OCI-LY7 (cell line): ENCODE results near the gene C1orf116. TPM values are rescaled to one million over a fixed set of nuclear protein-coding genes. Genes with fewer than 3 reads are reported as not detected.

Experiments
- BruUV-seq: library from RNA; stranded (reverse); fragments of 400-500 nt; replicated peaks from 2 replicates; lab custom pipeline; 2021; lab: Mats Ljungman, UMichigan
- CTCF ChIA-PET: fragments of 300-600 bp; sonication (Branson Sonifier 250); formaldehyde crosslinking; loops from one replicate; lab custom pipeline; 2022; ENCODE audit warnings: antibody characterized with exemption; ENCODE audit not compliant: unreplicated experiment; lab: Charles Lee
- POLR2A ChIA-PET: fragments of 300-600 bp; sonication (Branson Sonifier 250); formaldehyde crosslinking; loops from one replicate; lab custom pipeline; 2022; ENCODE audit warnings: antibody characterized with exemption; lab: Charles Lee
- DNase-seq: peaks from one replicate; pipeline ENCODE4 v3.0.0-alpha.2; 2015; ENCODE audit warnings: low spot score
- H2AFZ ChIP-seq: fragments of 200-600 bp; sonication (generic), shearing (Covaris generic); 2 replicates; pipeline ENCODE4 v1.6.1; 2014; ENCODE audit warnings: mild to moderate bottlenecking, antibody characterized with exemption, low read length, moderate library complexity
- H3K27ac ChIP-seq: fragments of 200-600 bp; sonication (generic); 2 replicates; pipeline ENCODE4 v1.5.1; 2014; ENCODE audit warnings: mixed run types, low read depth, mild to moderate bottlenecking, moderate library complexity, low read length, inconsistent platforms; ENCODE audit not compliant: poor library complexity, severe bottlenecking
- H3K36me3 ChIP-seq: fragments of 200-600 bp; sonication (generic); 2 replicates; pipeline ENCODE4 v1.6.1; 2014; ENCODE audit warnings: mild to moderate bottlenecking, antibody characterized with exemption, low read length, moderate library complexity, mixed read lengths; ENCODE audit not compliant: insufficient read depth
- H3K4me1 ChIP-seq: fragments of 200-600 bp; sonication (generic); 2 replicates; pipeline ENCODE4 v1.5.1; 2014; ENCODE audit warnings: mild to moderate bottlenecking, low read length; ENCODE audit not compliant: insufficient read depth, poor library complexity, severe bottlenecking
- H3K4me2 ChIP-seq: fragments of 200-600 bp; sonication (generic); 2 replicates; pipeline ENCODE4 v1.6.1; 2014; ENCODE audit warnings: mild to moderate bottlenecking, low read length
- H3K4me3 ChIP-seq: fragments of 200-600 bp; sonication (generic); 2 replicates; pipeline ENCODE4 v1.5.1; 2014; ENCODE audit warnings: mild to moderate bottlenecking, low read depth, low read length; ENCODE audit not compliant: poor library complexity, severe bottlenecking
- H3K79me2 ChIP-seq: fragments of 200-600 bp; sonication (generic); 2 replicates; pipeline ENCODE4 v1.6.1; 2016; ENCODE audit warnings: low read depth, mild to moderate bottlenecking, low read length, moderate library complexity, mixed read lengths; ENCODE audit not compliant: insufficient read depth
- H3K9me2 ChIP-seq: fragments of 200-600 bp; sonication (generic); 2 replicates; pipeline ENCODE4 v1.6.1; 2016; ENCODE audit warnings: mild to moderate bottlenecking, low read length, mixed read lengths; ENCODE audit not compliant: insufficient read depth
- H3K9me3 ChIP-seq: fragments of 200-600 bp; sonication (generic); 2 replicates; pipeline ENCODE4 v1.6.1; 2014; ENCODE audit warnings: mild to moderate bottlenecking, mixed run types, low read length, mixed read lengths
- H4K20me1 ChIP-seq: fragments of 200-600 bp; sonication (generic); 2 replicates; pipeline ENCODE4 v1.6.1; 2014; ENCODE audit warnings: mild to moderate bottlenecking, antibody characterized with exemption, low read length, moderate library complexity, mixed read lengths; ENCODE audit not compliant: insufficient read depth
- CTCF ChIP-seq: fragments of 200-600 bp; sonication (generic); conservative IDR thresholded peaks from 2 replicates; pipeline ENCODE4 v1.5.1; 2014; ENCODE audit warnings: mild to moderate bottlenecking, antibody characterized with exemption, low read length, moderate library complexity, mixed read lengths
- EZH2phosphoT487 ChIP-seq: fragments of 200-600 bp; sonication (generic); IDR thresholded peaks from 2 replicates; pipeline ENCODE4 v1.6.1; 2018; ENCODE audit warnings: low read depth, borderline replicate concordance, mild to moderate bottlenecking, mixed run types, antibody characterized with exemption, low read length, moderate library complexity, mixed read lengths
- intact Hi-C: fragments of 100-400 bp; cut with micrococcal nuclease; formaldehyde crosslinking; loops from one replicate; pipeline ENCODE4 v1.10.0; 2022; ENCODE audit not compliant: unreplicated experiment
- total RNA-seq, 2 experiments: library from RNA; depleted of rRNA in 1 of 2; stranded (reverse); fragments of >200 nt in 1 of 2; shearing (Covaris generic) in 1 of 2; gene quantifications; 2 replicates each; pipeline ENCODE4 v1.2.3, GENCODE V29; 2014 to 2022

The C1orf116 gene
- total RNA-seq, 2 experiments from 2014 or later: not detected

GRCh38 chr1:206971029-206971655 is 61.4 kb downstream of the C1orf116 start:
- Histone ChIP-seq H3K27ac (no peak overlapping the region), H3K4me1 (no peaks in the 10 kb centered on the region), H3K4me3 (no peak overlapping the region), H3K4me2 (no peak overlapping the region), H3K9me2 (no peaks in the 10 kb centered on the region), H3K36me3 (no peaks in the 10 kb centered on the region), H3K9me3 (no peaks in the 10 kb centered on the region), H3K79me2 (no peaks in the 10 kb centered on the region), H2AFZ (no peak overlapping the region), H4K20me1 (no peaks in the 10 kb centered on the region)
- no peak for TF ChIP-seq CTCF
- TF ChIP-seq EZH2phosphoT487: no peak
- intact Hi-C loops: no loop called here
- DNase-seq: no peak
- POLR2A ChIA-PET: interaction anchor here (0.5 to 0.6 kb wide), 2 partner anchors 12 to 74 kb away, joined by 3 read pairs; partner anchors contain the start of gene IL24
- CTCF ChIA-PET: no interaction called here
- no TSS peak for BruUV-seq

GRCh38 chr1:206970446-206970845 is 62.1 kb downstream of the C1orf116 start, which contains the start of gene FCAMR:
FCAMR (minus strand) TSS chr1:206970460; CDS start chr1:206970125, 335 bp downstream.
- ChIA-PET CTCF (no interaction called here), POLR2A (no interaction called here)
- Histone ChIP-seq H3K9me3 (no peaks in the 10 kb centered on the region), H3K9me2 (no peaks in the 10 kb centered on the region), H3K4me2 (no peak within 1 kb of the TSS), H3K79me2 (no peaks in the 10 kb centered on the region), H3K4me1 (no peaks in the 10 kb centered on the region), H3K4me3 (no peak within 1 kb of the TSS), H3K27ac (no peak within 1 kb of the TSS), H3K36me3 (no peaks in the 10 kb centered on the region), H2AFZ (no peak within 1 kb of the TSS), H4K20me1 (no peaks in the 10 kb centered on the region)
- intact Hi-C loops: no loop called here
- DNase-seq: no peak
- TF ChIP-seq EZH2phosphoT487: no peak
- no TSS peak for BruUV-seq

GRCh38 chr1:206969090-206969489 is 63.5 kb downstream of the C1orf116 start:
- no TSS peak for BruUV-seq
- POLR2A ChIA-PET: no interaction called here
- DNase-seq: no peak
- Histone ChIP-seq H3K4me1 (no peaks in the 10 kb centered on the region), H4K20me1 (no peaks in the 10 kb centered on the region), H3K4me2 (no peak overlapping the region), H3K4me3 (no peak overlapping the region), H3K9me3 (no peaks in the 10 kb centered on the region), H2AFZ (no peak overlapping the region), H3K79me2 (no peaks in the 10 kb centered on the region), H3K9me2 (no peaks in the 10 kb centered on the region), H3K27ac (no peak overlapping the region), H3K36me3 (no peaks in the 10 kb centered on the region)
- CTCF ChIA-PET: no interaction called here
- TF ChIP-seq CTCF (no peak), EZH2phosphoT487 (no peak)
- intact Hi-C loops: no loop called here

Other genes starting within 250 kb of the C1orf116 start
- not detected in 2 replicates for gene IL20, start 167.1 kb downstream of the C1orf116 start, total RNA-seq (2014; rRNA removed; shearing (Covaris generic))
- not detected in 2 replicates for gene IL20, start 167.1 kb downstream of the C1orf116 start, total RNA-seq (2022)
- gene IL24, start 135.3 kb downstream of the C1orf116 start, total RNA-seq (2014; rRNA removed; shearing (Covaris generic)): not detected in 2 replicates
- not detected in 2 replicates for gene IL24, start 135.3 kb downstream of the C1orf116 start, total RNA-seq (2022)
- 3.2 and 5.2 TPM in 2 replicates for gene FCMR, start 110.8 kb downstream of the C1orf116 start, total RNA-seq (2014; rRNA removed; shearing (Covaris generic))
- 9.2 and 10.6 TPM in 2 replicates for gene FCMR, start 110.8 kb downstream of the C1orf116 start, total RNA-seq (2022)
- 0.03 TPM in 1 of 2 replicates, not detected in the other for gene PIGR, start 86.3 kb downstream of the C1orf116 start, total RNA-seq (2014; rRNA removed; shearing (Covaris generic))
- 0.17 TPM in 1 of 2 replicates, not detected in the other for gene PIGR, start 86.3 kb downstream of the C1orf116 start, total RNA-seq (2022)
- not detected in 2 replicates for gene FCAMR, start 62.3 kb downstream of the C1orf116 start, total RNA-seq (2014; rRNA removed; shearing (Covaris generic))
- gene FCAMR, start 62.3 kb downstream of the C1orf116 start, total RNA-seq (2022): not detected in 2 replicates
- gene YOD1, start 18.5 kb upstream of the C1orf116 start, total RNA-seq (2014; rRNA removed; shearing (Covaris generic)): 13.1 and 16.2 TPM in 2 replicates
- gene YOD1, start 18.5 kb upstream of the C1orf116 start, total RNA-seq (2022): 16.5 and 17.4 TPM in 2 replicates
- gene PFKFB2, start 20.5 kb upstream of the C1orf116 start, total RNA-seq (2014; rRNA removed; shearing (Covaris generic)): 8.8 and 9.8 TPM in 2 replicates
- gene PFKFB2, start 20.5 kb upstream of the C1orf116 start, total RNA-seq (2022): 13.1 and 14.4 TPM in 2 replicates
- gene C4BPB, start 56.1 kb upstream of the C1orf116 start, total RNA-seq (2014; rRNA removed; shearing (Covaris generic)): not detected in 2 replicates
- not detected in 2 replicates for gene C4BPB, start 56.1 kb upstream of the C1orf116 start, total RNA-seq (2022)
- gene C4BPA, start 71.5 kb upstream of the C1orf116 start, total RNA-seq (2014; rRNA removed; shearing (Covaris generic)): not detected in 2 replicates
- gene C4BPA, start 71.5 kb upstream of the C1orf116 start, total RNA-seq (2022): not detected in 2 replicates